GM21529 (cell line): ENCODE measurements around the gene GGT5.
"Not testable (repeated sequence)": the region's sequence is repeated elsewhere in the genome, so short reads cannot be mapped to it uniquely, and the experiment has no call there.

ENCODE experiments used
- ATAC-seq: cut with Tn5 transposase; IDR thresholded peaks from one replicate; pipeline ENCODE4 v1.9.1; 2021; ENCODE audit not compliant: unreplicated experiment

GGT5 gene

DNA sequence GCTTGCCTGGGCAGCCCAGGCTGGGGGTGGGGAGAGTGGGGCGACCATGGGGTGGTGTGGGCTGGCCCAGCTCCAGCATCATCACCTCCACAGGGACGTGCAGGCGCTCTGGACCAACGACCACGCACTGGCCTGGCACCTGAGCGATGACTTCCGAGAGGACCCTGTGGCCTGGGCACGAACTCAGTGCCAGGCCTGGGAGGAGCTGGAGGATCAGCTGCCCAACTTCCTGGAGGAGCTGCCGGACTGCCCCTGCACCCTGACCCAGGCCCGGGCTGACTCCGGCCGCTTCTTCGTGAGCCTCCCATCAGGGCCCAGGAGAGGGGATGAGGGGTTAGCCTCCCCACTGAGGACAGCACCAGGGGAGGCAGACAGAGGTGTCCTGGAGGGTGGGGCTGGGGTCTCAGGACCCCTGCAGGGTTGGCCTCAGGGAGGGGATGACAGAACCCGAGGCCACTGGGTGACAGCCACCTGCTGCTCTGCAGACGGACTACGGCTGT, 59.8 kb downstream of the GGT5 start:
- ATAC-seq = no peak

DNA sequence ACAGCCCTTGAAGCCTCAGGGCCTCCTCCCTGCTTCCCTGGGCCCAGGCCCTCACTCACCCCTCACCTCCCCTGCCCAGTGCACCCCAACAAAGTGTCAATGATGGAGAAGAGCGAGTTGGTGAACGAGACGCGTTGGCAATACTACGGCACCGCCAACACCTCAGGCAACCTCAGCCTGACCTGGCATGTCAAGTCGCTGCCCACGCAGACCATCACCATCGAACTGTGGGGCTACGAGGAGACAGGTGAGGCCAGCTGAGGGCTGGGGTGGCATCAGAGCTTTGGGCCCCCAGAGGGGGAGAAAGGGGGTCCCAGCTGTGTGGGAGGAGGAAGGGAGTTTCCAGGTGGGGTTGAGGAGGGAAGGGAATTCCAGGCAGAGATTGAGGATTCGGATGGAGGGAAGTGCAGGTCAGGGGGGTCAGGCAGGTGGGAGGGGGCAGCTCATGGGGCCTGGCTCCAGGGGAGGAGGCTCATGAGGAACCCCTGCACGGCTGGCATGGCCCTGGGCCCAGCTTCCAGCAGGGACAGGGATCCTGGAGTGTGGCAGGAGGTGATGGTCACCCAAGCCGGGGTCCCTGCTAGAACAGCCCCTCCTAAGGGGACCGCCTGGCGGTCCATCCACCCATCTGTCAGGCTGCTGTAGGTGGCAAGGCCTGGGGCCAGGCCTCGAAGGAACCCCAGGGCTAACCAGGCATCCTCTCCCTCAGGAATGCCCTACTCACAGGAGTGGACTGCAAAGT, 60.7 kb downstream of the GGT5 start:
- ATAC-seq = no peak

DNA sequence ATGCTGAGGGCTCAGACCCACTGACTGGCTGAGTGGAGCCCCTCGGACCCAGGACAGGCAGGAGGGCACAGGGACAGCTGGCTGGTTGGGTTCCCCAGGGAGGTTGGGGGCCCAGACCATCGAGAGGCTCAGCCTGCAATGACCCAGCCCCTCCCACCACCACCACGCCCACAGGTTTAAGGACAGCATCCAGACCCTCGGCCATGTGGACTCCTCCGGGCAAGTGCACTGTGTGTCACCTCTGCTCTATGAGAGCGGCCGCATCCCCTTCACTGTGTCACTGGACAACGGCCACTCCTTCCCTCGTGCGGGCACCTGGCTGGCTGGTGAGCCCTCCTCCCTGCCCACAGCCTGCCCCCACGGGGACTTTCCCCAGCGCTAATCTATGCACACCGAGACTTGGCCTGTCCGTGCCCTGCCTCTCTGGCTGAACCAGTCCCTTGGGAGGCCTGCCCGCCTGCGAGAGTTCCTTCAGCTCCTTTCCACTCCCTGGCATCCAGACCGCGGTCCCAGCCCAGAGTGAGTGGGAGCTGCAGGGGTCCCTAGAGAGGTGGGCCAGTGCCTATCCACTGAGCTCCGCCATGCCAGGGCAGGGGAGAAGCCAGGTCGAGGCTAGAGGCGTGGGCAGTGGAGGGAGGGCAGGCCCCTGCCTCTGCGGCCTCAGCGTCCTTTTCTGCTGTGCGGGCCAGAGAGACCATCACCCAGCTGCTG, 61.4 kb downstream of the GGT5 start:
- no peak for ATAC-seq

DNA sequence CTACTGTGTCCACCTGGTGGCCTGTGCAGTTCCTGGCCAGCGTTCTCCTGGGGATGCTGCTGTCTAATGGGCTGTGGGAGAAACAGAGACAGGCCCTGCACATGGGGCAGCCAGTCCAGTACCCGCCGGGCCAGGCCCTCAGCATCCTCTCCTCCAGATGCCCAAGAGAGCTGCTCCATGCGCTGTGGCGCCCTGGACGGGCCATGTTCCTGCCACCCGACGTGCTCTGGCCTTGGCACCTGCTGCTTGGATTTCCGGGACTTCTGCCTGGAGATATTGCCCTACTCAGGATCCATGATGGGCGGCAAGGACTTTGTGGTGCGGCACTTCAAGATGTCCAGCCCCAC, 62.0 kb downstream of the GGT5 start:
- not testable (repeated sequence) for ATAC-seq

DNA sequence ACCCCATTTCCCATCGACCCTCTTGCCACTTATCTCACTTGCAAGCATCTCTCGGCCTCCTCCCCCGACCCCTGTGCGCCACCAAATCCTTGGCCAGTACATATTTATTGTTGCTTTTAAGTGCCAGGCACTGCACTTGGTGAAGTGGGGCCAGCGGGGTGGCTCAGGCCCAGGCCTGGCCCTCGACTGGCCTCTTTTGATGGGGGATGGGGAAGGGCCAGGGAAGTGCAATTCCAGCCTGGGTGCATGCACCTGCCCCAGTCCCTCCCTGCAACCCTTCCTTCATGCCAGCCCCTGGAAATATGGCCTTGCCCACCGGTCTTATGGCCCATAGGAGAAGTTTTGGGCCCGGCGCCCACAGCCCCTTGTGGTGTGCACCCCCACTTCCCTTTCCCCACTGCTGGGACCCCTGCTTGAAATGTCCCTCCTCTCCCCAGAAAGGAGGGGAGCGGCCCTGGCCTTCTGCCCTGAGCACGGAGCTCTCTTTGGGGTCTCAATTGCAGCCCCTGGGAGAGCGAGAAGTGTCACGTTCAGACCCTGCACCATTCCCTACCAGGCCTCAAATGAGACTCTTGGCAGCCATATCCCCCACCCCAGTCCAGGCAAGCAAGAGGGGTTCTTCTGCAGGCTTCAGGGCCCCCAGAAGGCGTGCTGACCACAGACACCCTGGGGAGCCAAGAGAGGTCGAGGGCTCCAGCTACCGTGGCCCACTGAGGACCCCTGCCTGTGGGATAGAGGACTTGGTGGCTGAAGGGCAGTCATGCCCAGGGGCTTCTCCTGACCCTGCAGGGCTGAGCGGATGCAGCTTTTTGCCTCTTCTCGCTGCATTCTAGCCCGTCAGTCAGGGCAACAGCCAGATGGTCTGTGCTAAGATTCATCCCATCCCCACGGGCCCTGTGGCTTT, 62.6 kb downstream of the GGT5 start:
- ATAC-seq = no peak

DNA sequence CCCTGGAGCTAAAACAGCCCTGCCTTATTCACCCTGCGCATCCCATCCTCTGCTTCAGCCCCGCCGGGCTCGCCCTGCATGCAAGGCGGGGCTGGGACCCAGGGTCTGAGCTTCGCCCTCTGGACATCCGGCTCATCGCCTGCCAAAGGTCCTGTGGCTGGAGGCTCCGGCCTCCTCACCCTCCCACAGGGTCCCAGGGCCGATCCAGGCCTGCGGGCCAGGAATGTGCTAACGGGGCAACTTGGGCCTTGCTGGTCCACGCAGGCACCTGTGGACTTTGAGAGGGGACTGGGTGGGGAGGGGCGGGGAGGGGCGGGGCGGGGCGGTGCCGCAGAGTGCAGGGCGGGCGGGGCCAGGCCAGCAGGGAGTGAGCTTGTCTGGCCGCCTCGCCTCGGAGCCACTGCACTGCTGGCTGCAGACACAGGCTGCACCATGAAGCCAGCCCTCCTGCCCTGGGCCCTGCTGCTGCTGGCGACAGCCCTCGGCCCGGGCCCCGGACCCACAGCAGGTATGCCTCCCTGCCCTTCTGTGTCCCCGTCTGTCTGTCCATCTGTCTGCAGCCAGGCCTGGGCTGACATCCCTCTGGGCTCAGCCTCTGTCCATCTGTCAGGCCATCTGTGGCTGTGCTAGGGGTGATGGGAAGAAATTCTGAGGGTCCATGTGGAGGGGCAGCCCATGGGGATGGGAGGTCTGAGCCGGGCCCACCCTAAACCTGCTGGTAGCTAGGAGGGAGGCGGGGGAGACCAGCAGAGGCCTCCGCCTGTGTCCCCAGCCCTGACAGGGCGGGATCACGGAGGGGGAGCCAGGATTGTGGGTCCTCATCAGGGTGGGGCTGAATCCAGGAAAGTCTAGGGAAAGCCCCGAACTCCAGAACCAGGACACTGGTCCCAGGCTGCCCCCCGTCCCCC, 63.5 kb downstream of the GGT5 start, which contains the start of gene SUSD2:
Gene SUSD2, plus strand, starts transcription at position 400 of the 908 bp plus-strand sequence. Its CDS starts 33 bp downstream, at position 433.
- ATAC-seq = no peak

DNA sequence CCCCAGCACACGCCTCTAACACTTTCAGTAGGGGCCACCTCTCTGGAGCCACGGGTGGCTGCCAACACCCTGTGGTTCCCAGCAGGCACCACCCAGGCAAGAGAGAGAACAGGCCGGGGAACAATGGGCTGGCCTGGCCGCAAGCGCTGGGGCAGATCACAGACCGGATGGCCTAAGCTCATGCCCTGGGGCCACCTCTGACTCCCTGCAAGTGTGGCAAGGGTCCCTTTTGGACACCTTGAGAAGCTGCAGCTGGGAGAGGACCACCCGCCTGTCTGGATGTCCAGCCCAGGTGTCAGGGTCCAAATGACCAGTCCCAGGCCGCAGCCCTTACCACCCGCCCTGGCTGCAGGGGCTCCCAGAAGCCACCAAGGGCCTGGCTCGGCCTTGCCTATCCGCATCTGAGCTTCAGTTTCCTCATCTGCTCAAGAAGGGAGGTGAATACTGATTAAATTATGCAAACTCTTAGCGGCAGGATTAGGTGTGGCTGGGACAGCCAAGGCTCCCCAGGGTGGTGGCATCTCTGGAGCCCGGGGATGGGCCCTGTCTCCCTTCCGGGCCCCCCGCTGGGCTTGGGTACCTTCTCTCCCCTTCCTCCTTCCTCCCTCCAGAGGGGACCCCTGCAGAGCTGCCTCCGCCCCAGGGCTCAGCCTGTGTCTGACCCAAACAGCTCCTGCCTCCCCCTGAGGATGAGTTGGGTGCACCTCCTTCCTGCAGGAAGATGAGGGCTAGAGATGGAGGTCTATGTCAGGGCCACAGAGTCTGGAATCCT, 64.4 kb downstream of the GGT5 start:
- no peak for ATAC-seq

DNA sequence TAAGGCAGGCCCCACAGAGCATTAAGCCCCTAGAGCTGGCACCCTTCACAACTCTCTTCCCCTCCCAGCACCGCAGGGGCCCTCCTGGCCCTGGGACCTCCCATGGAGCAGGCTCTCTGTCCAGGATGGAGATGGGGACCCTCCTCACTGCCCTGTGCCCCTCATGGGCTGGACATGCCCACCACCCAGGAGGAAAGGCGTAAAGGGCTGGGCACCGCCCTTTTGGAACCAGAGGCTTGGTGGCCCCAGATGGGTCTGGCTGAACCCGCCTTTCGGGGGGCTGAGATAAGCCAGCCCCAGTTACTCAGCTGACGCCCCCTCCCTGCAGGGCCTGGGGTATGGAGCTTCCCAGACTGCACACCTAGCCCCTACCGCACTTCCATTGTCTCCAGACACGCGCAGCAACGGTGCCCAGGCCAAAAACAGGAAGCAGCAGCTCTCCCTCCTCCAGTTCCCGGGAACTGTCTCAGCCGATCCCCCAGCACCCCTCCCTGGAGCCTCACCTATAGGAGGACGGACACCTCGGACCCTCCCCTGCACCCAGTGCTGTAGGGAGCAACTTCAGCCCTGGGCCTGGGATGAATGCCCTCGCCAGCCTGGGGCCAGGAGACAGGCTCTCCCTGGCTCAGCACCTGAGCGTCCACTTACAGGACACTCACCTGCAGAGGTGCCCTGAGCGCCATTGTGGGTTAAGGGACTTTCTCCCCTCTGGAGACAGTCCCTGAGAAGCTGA, 65.2 kb downstream of the GGT5 start:
- ATAC-seq = no peak

DNA sequence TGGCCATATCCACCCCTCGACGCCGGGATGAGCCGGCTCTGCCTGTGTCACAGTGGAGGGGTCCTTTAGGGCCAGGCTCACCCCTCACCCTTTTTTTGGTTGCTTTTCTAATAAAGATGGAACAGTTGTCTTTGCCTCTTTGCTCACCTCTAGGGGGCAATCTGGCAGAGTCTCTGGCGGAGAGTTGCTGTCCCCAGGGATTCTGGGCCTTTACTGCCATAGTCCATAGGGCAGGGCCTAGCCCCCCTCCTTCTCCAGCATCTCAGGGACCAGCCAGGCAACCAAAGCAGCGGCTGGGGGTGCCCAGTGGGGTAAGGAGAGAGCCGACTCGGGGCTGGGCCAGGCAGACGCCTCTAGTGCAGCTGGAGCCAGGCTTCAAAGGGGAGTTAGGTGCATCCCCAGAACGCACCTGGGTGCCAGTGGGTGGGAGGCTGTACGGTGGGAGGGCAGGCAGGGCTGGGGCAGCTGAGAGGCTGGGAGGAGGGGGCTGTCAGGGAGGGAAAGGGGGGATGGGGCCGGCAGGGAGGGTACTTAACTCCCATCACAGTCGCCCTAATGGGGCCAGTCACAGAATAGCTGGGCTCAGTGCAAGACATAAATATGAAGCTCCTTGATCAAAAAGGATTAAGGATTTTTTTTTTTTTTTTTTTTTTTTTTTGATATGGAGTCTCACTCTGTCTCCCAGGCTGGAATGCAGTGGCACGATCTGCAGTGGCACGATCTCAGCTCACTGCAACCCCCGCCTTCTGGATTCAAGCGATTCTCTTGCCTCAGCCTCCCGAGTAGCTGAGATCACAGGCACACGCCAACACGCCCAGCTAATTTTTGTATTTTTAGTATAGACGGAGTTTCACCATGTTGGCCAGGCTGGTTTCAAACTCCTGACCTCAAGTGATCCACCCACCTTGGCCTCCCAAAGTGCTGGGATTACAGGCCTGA, 66.1 kb downstream of the GGT5 start:
- no peak for ATAC-seq

DNA sequence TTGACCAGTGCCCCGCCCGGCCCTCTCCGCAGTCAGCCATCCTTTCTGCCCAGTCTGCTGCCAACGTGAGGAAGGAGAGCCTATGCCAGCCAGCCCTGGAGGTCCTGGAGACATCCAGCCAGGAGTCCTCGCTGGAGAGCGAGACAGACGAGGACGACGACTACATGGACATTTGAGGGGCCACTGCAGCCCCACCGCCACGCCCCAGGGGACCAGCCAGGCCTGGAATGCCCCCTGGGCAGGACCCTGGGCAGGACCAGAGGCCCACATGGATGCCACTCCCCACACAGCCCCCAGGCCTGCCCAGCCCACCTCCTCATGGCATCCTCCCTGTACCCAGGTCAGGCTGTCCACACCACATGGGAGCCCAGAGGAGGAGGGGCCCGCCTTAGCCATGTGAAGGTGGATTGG, 66.9 kb downstream of the GGT5 start:
- ATAC-seq = no peak

DNA sequence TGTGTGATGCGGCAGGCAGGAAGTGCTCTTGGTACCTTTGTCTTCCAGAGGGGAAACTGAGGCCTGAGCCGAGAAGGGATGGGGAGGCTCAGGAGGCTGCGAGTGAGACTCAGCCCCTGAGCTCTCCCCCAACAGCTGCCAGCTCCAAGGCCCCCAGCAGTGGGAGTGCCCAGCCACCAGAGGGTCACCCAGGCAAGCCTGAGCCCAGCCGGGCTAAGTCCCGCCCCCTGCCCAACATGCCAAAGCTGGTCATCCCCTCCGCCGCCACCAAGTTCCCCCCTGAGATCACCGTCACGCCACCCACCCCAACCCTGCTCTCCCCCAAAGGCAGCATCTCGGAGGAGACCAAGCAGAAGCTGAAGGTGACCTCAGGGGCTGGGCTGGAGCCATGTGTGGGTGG, 67.4 kb downstream of the GGT5 start:
- ATAC-seq = no peak

DNA sequence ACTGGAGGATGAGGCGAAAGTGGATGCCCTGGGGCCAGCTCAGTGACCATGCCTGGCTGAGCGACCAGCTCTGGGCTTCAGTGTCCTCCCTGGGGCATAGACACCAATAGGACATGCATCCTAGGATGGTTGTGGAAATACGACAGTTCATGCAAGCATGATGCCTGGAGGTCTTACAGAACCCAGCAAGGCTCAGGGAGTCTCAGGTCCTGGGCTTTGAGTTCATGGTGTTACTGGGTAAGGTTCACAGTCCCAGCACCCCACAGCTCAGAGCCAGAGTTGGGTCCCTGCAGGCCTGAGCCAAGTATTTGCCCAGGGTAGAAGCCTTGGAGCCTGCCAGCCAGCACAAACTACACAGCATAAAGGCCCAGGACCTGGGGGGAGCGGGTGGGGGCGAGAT, 67.8 kb downstream of the GGT5 start:
- ATAC-seq = no peak

DNA sequence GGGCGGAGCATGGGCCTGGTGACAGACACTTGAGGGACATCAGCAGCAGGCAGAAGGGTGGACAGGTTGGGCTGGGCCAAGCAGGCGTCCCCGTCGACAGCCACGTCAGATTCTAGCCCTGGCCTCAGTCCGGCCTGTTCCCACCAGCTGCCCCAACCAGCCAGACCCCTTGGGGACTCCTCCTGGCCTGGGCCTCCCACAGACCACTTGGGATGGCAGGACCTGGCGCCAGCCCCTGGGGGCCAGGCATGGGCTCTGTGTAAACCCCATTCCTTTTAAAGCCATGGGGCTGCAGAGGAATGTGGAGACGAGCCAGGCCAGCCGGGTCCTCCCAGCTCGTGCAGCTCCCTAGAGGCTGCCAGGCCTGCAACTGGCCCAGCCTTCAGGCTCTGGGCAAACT, 68.3 kb downstream of the GGT5 start:
- ATAC-seq = no peak

DNA sequence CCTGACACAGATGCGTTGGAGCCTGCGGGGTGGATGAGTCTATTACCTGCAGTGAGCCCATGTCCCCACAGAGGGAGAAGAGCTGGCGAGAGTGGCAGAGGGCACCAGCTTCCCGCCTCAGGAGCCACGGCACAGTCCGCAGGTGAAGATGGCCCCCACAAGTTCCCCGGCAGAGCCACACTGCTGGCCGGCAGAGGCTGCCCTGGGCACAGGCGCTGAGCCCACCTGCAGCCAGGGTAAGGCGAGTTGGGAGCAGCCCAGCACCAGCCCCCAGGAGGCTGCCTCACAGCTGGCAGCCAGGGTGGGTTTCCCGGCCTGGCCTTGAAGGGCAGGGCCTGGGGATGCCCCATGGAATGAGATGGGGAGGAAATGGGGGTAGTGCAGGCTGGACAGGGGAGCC, 68.8 kb downstream of the GGT5 start:
- ATAC-seq = no peak

DNA sequence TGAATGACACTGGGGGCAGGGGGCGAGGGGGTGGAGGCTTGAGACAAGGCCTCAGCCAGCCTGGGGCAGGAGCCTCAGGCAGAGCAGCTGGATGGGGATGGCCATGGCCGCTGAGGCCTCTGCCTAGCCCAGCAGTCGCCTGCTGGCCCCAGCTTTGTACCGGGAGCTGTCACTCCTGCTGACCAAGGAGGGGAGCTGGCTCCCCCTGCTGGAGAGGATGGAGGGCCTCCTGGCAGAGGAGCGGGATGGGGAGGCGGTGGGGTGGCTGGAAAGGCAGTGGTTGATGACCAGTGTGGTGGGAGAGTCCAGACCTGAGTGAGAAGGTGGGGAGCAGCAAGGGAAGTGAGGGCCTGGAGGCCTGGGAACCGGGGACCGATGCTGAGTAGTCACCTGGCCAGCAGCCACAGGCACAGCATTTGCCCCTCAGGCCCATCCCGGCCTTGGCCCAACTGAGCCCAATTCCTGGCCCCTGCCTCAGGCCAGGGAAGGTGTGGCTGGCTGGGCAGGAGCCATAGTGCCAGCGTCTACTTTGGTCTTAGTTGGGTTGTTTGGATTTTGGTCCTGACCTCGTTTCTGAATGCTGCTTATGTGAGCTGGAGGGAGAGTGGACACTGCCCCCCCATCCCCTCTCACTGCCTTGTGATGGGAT, 69.6 kb downstream of the GGT5 start:
- no peak for ATAC-seq

DNA sequence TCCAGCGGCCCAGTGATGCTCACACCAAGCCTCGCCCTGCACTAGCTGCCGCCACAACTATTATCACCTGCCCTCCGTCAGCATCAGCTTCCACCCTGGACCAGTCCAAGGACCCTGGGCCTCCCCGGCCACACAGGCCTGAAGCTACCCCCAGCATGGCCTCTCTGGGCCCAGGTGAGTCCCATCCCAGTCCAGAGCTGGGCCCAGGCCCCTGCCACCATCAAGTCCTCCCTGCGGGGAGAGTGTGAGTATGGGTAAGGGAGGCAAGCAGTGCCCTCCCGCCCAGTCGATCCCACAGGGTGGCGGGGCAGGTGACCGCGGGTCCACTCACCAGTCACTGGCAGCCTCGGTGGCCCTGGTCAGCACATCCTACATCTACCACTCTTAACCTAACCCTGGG, 73.1 kb downstream of the GGT5 start:
- ATAC-seq = no peak

DNA sequence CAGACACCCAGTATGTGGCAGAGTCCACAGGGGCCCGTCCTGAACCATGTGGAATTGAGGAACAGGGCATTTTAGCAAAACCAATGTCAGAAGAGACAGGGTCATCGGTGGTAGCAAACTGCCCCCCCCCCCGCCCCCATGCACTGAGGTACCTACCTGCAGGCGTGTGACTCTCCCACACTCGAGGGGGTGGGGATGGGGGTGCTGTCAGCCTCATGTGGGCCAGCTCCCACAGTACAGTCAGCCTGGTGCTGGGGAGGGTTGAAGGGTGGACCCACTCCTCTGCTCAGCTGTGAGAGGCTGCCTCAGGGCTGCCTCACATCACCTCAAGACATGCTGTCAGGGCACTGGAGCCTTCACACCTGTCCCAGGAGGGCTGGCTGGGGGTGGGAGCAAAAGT, 74.2 kb downstream of the GGT5 start:
- ATAC-seq = no peak
